GM18867 (cell line): ENCODE measurements around the gene OGFOD1.

ENCODE experiments used
- ATAC-seq: cut with Tn5 transposase; IDR thresholded peaks from one replicate; pipeline ENCODE4 v1.9.1; 2021; ENCODE audit warnings: mild to moderate bottlenecking, moderate library complexity; ENCODE audit not compliant: unreplicated experiment

OGFOD1 gene

GRCh38 chr16:56426585-56426984 is 24.8 kb upstream of the OGFOD1 start:
- ATAC-seq = no peak

- no peak for ATAC-seq
Observed at GRCh38 chr16:56428091-56428490, 23.3 kb upstream of the OGFOD1 start.

GRCh38 chr16:56436258-56436657 is 15.1 kb upstream of the OGFOD1 start:
- no peak for ATAC-seq

- ATAC-seq = no peak
Observed at GRCh38 chr16:56438038-56438437, 13.3 kb upstream of the OGFOD1 start.

DNA sequence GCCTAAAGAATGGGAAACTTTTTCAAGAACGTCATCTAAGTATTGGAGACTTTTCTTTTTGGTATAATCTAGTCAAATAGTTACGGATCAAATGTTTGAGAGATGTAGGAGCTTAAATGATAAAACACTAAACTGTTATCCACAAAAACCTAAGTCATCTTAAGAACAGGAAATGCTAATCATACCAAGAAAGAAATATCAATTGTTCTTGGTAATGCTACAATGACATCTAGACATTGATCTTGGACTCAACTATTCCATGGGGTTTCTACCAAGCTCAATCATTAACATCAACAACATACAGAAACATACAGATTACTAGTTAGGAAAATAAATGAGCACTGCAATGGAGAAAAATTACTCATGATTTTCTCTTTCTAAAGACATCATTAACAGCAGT is 4.1 kb upstream of the OGFOD1 start:
- no peak for ATAC-seq

GRCh38 chr16:56448005-56448404 is 3.3 kb upstream of the OGFOD1 start:
- ATAC-seq = no peak

DNA sequence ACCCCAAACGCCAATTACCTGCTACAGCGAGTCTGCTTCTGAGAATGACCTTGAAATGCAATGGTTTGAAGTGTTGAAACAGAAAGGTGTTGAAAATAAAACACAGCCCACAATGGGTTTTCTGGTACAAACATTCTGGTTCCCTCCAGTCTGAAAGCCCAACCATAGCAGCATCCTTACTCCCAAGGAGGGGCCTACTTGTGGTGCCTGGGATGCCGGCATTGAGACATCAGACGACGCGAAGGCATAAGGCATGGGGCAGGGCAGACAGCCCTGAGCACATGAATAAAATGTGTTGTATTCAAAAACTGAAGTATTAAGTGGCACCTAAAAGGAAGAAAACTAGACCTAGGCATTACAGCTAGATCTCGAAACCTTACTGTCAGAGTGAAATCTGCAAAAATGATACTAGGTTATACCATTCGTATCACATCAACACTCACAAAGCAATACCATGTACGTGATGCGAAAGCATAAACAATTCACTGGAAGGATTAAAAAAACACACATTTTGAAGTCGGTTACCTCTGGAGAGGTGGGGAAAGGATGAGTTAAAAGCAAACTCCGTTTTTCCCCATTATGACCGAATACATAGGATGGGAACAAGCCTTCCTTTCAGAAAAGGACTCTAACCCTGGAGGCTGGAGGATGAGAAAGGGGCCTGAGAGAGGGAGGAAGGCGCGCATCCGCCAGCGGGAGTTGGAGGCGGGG is 924 bp upstream of the OGFOD1 start:
- peak; percentile 17 for ATAC-seq

DNA sequence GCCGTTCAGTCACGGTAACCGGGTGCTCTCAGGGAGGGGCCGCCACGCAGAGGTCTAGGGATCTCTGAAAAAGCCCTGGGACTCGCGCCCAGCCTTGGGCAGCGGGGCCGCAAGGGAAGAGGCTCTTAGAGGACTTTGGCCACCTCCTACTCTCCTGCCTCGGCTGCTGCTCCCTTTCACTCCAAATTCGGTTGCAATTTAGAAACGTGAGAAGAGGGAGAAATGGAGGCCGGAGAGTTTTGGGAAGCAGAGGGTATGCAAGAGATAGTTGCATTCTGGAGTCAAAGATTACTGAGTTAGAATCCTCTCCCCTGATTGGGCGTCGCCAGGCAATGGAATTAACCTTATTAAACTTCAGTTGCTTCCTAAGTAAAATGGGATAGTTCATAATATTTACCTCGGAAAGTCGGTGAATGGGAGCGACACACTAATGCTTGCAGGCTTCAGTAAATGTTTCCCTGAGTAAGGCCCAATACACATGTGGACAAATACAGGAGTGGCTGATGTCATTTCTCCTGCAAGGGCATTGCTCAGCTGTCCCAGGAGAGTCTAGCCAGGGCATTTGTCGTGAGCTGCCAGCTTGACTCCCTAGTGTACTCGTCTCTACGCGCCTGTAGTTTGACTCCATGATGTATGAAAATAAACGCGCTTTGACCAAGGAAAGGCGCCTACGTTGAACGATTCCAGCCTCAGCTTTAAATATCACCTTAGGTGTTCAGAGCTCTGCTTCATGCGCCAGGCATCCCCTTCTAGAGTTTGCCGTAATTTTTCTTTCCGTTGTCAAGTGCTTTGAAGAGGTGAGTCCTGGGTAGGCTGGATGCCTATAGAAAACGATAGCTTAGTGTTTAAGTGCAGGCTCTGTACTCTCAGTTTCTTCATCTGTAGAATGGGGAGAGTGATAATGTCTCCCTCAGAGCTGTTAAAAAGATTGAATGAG is 667 bp downstream of the OGFOD1 start:
- ATAC-seq = peak; percentile 37

DNA sequence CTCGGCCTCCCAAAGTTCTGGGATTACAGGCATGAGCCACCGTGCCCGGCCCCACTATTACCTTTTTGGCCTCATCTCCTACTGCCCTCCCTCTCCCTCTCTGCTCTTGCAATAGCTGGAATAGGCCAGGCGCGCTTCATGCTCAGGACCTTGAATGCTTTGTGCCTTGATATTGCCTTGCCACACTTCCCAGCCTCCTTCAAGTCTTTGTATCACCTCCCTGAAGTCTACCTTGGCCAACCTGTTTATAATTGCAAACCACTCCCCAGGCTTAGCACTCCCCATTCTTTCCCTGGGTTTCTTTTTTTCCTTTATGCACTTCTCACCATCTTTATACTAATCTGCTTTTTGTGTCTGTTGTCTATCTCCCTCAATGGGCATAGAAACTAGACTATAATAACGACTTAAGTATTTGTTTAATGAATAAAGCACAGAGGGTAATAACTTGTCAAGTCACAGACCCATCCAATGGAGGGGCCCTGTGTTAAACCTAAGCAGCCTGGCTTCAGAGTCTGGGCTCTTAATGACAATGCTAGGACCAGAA is 6.6 kb downstream of the OGFOD1 start:
- no peak for ATAC-seq

DNA sequence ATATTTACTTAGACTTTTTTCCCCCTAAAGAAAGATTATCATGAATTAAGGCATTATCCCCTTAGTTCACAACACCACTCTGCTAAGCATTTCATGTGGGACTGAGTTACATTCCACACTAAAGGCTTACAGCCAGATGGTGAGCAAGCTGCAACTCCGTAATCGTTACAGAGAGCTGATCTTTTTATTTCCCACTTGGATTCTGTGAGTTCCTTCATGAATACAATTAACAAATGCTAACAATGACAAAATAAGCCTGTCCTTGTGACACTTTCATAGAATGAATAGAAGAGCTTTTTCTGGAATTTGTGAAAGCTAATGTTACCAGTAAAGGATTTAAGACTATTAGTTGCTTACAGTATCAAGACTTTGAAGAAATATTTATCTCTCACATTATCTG is 8.7 kb downstream of the OGFOD1 start:
- no peak for ATAC-seq

DNA sequence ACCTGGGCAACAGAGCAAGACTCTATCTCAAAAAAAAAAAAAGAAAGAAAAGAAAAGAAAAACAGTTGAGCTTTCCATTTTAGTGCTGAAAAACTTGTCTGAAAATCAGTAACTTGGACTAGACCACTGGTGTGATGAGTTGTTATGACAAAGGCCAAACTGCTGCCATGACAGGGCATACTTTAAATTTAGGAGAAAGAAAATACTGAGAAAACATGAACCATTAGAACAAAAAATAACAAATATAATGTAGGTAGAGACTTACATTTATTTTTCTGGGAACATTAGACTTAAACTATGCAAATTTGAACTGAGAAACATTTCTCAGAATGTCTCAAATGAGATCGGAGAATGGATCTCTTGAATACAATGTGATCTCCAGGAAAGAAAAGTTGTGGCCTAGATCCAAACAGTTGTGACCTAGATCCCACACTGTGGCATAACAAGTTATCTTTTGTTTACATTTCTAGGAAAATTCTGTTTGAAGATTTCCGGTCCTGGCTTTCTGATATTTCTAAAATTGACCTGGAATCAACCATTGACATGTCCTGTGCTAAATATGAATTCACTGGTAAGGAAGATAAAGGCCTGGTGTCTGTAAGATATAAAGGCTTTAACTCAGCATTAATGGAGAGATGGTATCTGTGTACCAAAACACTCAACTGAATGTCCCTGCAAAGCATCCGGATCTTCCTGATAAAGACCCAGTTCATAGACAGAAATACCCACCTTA is 10.9 kb downstream of the OGFOD1 start:
- no peak for ATAC-seq

GRCh38 chr16:56463153-56463552 is 11.8 kb downstream of the OGFOD1 start:
- no peak for ATAC-seq

GRCh38 chr16:56466344-56466743 is 15.0 kb downstream of the OGFOD1 start:
- no peak for ATAC-seq

GRCh38 chr16:56468800-56469199 is 17.4 kb downstream of the OGFOD1 start:
- no peak for ATAC-seq

- no peak for ATAC-seq
Observed at GRCh38 chr16:56469748-56470147, 18.4 kb downstream of the OGFOD1 start.

- no peak for ATAC-seq
Observed at GRCh38 chr16:56470232-56470631, 18.9 kb downstream of the OGFOD1 start.

GRCh38 chr16:56470666-56471065 is 19.3 kb downstream of the OGFOD1 start:
- no peak for ATAC-seq

DNA sequence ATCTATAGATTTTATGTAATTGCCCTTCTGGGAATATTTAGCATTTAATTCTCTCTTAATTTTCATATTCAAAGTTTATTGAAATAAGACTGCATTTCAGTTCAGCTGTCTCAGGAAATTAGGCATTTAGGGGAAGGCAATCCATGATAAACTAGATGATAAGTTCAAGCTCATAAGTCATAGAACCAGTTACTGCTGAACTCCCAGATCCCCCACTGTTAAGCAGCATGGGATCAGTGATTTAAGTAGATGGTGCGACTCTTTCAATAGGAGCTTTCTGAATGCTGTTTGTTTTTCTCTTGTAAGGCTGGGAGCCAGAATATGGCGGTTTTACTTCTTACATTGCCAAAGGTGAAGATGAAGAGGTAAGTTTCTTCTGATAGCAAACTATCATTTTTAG is 23.8 kb downstream of the OGFOD1 start:
- ATAC-seq = no peak

DNA sequence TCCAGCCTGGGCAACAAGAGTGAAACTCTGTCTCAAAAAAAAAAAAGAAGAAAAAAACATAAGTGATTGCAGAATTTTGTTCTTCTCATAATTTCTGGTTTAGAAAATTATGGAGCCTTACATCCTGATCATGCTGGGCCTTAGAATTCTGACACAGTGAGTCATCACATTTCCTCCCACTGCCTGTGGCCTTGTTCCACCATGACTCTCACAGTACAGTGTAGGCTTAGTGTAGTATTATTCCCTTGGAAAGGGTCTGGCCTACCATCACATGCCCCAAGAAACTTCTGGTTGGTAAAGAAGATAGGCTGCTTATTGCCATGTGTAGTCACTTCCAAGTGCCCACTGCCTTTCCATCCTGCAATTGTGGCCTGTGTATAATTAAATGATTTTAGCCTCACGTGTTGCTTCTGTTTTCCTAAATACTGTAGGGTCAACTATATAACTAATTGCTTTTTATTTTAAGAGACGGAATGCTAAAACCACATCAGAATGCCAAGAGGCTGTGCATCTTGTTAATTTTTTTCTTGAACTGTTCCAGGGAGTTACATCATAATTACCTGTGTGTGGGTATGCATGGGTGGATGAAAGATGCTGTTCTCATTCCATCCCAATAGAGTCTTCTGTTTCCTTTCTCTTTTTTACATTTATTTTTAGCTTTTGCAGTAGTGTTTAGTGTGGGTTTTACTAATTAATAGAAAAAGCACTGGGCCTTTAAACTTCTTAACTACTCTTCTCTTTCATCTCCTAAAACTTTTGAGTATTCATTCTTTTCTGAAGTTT is 25.9 kb downstream of the OGFOD1 start:
- ATAC-seq = no peak

DNA sequence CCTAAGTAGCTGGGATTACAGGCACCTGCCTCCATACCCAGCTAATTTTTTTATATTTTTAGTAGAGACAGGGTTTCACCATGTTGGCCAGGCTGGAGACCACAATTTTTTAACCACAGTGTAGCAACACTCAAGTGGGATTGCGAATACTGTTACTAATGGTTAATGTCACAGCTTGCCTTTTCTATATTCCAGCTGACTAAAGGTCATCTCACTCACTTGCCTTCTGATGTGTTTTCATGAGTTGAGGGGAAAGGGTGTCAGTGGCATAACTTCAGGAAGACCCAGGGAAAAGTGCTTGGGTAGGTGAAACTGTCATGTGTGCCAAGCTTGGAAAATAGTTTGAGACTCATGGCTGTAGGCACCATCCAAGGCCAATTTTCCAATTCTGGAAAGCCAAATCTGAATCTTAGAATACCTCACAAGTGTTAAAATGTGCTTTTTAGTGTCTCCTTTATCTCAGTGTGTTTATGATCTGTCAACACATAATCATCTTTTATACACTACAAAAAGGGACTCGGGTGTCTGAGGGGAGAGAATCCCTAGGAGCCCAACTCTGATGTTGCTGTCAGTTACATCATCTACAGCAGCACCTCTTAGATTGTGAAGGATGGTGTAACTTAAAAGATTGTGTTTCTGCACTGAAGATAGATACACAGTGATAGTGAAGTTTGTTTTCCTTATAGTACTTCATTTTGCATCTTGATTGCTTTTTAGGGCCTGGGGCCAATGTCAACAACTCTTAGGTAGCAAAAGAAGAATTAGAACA is 27.1 kb downstream of the OGFOD1 start:
- no peak for ATAC-seq
